SIG-M5 (cell line): ENCODE data around the gene GBP1.
"Not testable (repeated sequence)": the region's sequence is repeated elsewhere in the genome, so short reads cannot be mapped to it uniquely, and the experiment has no call there.

ENCODE experiments used
- DNase-seq: peaks from one replicate; lab custom pipeline; 2025; lab: John Stamatoyannopoulos, UW

Gene GBP1, protein sequence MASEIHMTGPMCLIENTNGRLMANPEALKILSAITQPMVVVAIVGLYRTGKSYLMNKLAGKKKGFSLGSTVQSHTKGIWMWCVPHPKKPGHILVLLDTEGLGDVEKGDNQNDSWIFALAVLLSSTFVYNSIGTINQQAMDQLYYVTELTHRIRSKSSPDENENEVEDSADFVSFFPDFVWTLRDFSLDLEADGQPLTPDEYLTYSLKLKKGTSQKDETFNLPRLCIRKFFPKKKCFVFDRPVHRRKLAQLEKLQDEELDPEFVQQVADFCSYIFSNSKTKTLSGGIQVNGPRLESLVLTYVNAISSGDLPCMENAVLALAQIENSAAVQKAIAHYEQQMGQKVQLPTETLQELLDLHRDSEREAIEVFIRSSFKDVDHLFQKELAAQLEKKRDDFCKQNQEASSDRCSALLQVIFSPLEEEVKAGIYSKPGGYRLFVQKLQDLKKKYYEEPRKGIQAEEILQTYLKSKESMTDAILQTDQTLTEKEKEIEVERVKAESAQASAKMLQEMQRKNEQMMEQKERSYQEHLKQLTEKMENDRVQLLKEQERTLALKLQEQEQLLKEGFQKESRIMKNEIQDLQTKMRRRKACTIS

DNA sequence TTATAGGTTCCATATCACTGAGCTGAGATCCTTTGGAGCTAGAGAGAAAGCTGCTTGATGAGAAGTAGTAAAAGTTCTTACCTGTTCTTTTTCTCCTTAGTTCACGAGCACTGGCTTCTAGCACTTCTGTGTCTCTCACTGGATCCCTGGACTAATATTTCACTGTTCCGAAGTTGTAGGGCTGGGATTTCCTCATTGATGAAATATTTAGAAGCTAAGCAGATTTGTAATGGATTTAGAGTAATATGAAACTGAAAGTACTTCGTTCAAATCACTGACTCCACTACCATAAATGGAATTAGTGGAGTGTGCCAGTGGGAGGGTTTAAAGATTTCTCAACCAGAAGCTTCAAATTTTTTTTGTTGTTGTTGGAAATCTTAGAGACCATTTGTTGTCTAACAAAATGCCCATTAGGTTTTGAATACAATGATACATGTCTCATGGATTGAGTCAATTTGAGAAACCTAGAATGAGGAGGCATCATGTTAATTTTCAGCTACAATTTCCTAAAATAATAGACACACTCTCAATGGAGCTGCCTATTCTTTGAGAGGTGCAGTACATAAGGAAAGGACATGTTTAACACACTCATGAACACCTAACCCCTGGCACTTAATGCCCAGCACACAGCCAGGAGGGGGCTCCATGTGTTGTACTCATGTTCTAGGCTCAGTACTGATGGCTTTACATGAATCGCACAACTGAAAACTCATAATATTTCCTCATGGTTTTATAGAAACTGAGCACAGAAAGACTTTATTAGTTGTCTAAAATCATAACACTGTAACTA, at the start of gene GBP1:
Gene GBP1 (minus strand): TSS at position 130 of the 790 bp plus-strand sequence. CDS start 1,974 bp downstream, outside the sequence.
- DNase-seq: no peak

DNA sequence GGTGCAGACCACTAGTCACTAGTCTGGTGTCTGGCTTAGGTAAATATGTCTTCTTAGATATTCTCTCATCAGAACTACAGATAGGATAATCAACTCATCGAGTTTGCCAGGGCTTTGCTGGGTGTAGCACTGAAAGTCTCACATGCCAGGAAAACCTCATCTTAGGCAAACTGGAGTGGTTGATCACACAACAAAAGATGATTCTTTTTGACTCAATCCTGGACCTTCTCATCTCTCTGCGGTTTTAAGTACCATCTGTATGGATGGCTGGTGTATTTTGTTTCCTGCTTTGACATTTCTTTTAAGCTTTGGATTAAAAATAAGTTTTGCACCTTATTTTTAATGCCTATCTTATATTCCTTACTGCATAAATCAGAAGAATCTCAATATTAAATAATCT, 49.7 kb upstream of the GBP1 start:
- no peak for DNase-seq

GRCh38 chr1:89112871-89113613, 48.0 kb upstream of the GBP1 start:
- no peak for DNase-seq

- no peak for DNase-seq
These were observed 39.7 kb upstream of the GBP1 start for GRCh38 chr1:89104687-89105086.

DNA sequence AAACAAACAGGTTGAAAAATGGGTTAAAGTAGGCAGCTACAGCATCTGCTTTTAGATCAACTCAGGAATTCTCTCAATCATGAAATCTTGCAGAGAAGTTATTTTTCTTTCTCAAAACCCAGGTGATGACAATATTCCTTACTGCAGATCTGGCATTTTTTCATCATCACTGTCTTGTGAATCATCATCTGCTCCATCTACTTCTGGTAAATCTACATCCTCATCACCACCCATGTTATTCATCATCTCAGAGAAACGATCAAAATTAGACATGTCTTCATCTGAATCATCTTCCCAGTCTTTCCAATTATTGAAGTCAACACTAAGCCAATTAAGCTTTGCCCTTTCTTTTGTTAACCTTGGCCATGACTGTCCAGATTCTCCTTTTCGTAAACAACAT, 39.1 kb upstream of the GBP1 start:
- no peak for DNase-seq

DNA sequence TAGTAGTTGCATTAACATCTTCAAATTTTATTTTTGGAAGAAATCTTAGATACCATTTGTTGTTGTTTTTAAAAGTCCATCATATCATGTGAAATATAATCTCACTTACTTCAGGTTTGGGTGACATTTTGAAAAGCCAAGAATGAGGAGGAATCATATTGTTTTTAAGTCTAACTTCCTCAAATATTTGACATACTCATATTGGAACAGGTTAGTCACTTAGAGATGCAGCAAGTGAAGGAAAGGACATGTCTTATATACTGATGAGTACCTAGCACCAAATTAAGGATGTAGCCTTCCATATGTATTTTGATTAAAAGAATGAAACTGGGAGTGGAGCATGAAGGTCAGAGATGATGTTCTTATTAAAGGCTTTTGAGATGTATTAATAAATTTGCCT, 37.0 kb upstream of the GBP1 start:
- no peak for DNase-seq

DNA sequence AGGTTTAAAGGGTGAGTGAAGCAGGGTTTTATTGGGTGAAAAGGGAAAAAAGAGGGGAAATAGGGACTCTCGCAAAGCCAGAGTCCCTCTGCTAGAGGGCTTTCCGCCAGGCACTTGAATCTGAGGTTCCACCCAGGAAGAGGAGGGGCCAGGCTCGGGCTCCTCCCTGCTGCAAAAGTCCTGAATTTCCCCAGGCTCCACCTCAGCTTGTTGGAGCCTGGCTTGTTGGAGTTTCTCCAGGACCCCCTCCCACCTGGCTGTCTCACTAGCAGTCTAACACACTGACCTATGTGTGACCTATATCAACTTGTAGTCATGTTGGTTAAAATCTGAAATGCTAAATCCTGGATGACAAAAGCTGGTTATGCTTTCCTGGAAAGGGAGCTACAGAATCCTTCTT, 35.4 kb upstream of the GBP1 start:
- DNase-seq: no peak

GRCh38 chr1:89098857-89099256, 33.8 kb upstream of the GBP1 start:
- DNase-seq: no peak

DNA sequence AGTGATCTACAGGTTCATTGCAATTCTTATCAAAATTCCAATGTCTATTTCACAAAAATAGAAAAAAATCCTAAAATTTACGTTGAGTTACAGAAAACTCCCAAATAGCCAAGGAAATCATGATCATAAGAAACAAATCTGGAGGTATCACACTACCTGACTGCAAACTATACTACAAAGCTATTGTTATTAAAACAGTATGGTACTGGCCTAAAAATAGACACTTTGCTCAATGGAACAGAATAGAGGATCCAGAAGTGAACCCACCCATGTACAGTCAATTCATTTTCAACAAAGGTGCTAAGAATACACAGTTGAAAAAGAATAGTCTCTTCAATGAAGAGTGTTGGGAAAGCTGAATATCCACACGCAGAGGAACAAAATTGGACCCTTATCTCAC, 30.7 kb upstream of the GBP1 start:
- no peak for DNase-seq

GRCh38 chr1:89089962-89090361, 25.0 kb upstream of the GBP1 start:
- DNase-seq: no peak

DNA sequence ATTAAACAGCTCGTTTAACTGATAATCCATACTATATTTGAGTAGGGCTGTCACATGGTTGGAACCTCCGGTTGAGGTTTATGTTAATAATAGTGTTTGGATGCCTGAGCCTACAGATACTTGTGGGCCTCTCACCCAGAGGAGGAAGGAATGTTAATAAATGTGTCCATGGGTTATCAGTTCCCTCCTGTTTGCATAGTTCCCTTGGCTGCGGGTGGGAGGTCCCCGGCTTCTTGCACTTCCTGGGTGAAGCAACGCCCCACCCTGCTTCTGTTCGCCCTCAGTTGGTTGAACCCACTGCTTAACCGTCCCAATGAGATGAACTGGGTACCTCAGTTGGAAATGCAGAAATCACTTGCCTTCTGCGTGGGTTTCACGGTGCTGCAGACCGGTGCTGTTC, 23.6 kb upstream of the GBP1 start:
- DNase-seq: no peak

GRCh38 chr1:89087241-89087640, 22.2 kb upstream of the GBP1 start:
- DNase-seq: no peak

GRCh38 chr1:89085781-89086180, 20.8 kb upstream of the GBP1 start:
- DNase-seq: no peak

DNA sequence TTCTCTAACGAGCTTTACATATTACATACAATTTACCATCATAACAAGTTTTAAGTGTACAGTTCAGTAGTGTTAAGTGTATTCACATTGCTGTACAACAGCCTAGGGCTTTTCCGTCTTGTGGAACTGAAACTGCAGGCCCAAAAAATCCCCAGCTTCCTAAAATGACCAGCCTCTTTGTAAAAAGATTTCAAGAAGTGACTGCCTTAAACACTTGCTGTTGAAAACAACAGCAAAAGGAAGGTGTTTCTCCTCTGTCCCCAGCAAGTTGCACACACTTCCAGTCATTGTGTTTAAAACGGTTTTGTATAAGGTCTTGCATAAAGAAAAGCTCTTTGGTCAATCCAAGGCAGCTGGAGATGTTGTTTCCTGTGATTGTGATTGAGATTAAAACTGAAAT, 16.0 kb upstream of the GBP1 start:
- DNase-seq: no peak

DNA sequence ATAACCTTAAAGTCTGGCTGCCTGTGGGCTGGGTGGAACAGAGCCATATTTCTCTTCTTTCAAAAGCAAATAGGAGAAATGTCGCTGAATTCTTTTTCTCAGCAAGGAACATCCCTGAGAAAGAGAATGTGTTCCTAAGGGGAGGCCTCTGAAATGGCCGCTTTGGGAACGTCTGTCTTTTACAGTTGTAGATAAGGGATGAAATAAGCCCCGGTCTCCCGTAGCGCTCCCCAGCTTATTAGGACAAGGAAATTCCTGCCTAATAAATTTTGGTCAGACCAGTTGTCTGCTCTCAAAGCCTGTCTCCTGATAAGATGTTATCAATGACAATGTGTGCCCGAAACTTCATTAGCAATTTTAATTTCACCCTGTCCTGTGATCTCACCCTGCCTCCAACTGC, 15.1 kb upstream of the GBP1 start:
- not testable (repeated sequence) for DNase-seq

DNA sequence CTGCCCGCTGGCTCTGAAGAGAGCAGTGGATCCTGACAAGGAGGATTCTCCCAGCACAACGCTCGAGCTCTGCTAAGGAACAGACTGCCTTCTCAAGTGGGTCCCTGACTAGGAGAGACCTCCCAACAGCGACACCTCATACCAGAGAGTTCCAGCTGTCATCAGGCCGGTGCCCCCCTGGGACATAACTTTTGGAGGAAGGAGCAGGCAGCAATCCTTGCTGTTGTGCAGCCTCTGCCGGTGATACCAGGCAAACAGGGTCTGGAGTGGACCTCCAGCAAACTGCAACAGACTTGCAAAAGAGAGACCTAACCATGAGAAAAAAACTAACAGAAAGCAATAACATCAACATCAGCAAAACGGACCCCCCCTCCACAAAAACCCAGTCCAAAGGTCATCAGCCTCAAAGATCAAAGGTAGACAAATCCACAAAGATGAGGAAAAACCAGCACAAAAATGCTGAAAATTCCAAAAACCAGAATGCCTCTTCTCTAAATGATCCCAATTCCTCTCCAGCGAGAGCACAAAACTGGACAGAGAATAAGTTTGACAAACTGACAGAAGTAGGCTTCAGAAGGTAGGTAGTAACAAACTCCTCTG, 7.6 kb upstream of the GBP1 start:
- not testable (repeated sequence) for DNase-seq

DNA sequence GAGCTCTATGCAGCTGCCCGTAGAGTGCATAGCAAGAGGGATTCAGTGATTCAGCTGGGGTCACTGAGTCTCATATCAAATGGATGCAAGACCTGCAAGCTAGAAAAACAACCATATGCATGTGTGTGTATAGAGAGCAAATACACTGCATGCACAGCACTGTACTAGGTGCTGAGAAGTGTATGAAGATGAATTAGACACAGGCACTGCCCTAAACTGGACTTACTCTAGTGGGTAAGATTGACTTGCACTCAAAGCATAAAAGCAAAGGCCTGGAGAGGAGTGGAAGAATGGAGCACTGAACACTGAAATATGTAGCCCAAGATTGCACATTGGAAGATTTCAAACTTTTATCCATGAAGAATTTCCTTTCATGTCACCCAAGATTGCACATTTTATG, 5.5 kb upstream of the GBP1 start:
- DNase-seq: no peak

GRCh38 chr1:89069951-89070350, 4.9 kb upstream of the GBP1 start:
- no peak for DNase-seq

- no peak for DNase-seq
These were observed 3.3 kb upstream of the GBP1 start for GRCh38 chr1:89068291-89068690.

GRCh38 chr1:89064632-89065031, 376 bp downstream of the GBP1 start:
- DNase-seq: no peak

GRCh38 chr1:89063094-89063493, 1.9 kb downstream of the GBP1 start:
- no peak for DNase-seq

- DNase-seq: no peak
These were observed 4.9 kb downstream of the GBP1 start for GRCh38 chr1:89060091-89060490.
